Rectal smooth muscle tissue (tissue), 1 donor: ENCODE results near the gene TMPRSS4.

Experiments
- H3K27ac ChIP-seq: one replicate; pipeline ENCODE4 v1.7.0; 2013; ENCODE audit warnings: low read depth, low read length, inconsistent platforms
- H3K27me3 ChIP-seq: one replicate; pipeline ENCODE4 v1.7.0; 2013; ENCODE audit warnings: low read length; ENCODE audit not compliant: control insufficient read depth, insufficient read depth
- H3K36me3 ChIP-seq: one replicate; pipeline ENCODE4 v1.7.0; 2013; ENCODE audit warnings: low read length; ENCODE audit not compliant: control insufficient read depth, insufficient read depth
- H3K4me1 ChIP-seq: one replicate; pipeline ENCODE4 v1.7.0; 2013; ENCODE audit warnings: low read length; ENCODE audit not compliant: control insufficient read depth, insufficient read depth
- H3K4me3 ChIP-seq: one replicate; pipeline ENCODE4 v1.7.0; 2013; ENCODE audit warnings: low read length
- H3K9ac ChIP-seq: one replicate; pipeline ENCODE4 v1.7.0; 2013; ENCODE audit warnings: low read length

Gene TMPRSS4

GRCh38 chr11:118076754-118077281 lies at the start of gene TMPRSS4:
TSS of gene TMPRSS4 (plus strand) at chr11:118077078. CDS start at chr11:118077303, 225 bp downstream.
- H3K36me3 ChIP-seq = no peaks in the 10 kb centered on the region
- no peak within 1 kb of the TSS for H3K27ac ChIP-seq
- no peak within 1 kb of the TSS for H3K9ac ChIP-seq
- peak within 1 kb of the TSS; percentile 52 for H3K4me3 ChIP-seq
- H3K4me1 ChIP-seq = no peaks in the 10 kb centered on the region
- no peaks in the 10 kb centered on the region for H3K27me3 ChIP-seq

GRCh38 chr11:118027694-118028093 lies 49.2 kb upstream of the TMPRSS4 start:
- Histone ChIP-seq H3K4me1 (no peaks in the 10 kb centered on the region), H3K27ac (no peak overlapping the region), H3K36me3 (no peaks in the 10 kb centered on the region), H3K4me3 (no peak overlapping the region), H3K27me3 (no peaks in the 10 kb centered on the region), H3K9ac (no peak overlapping the region)

DNA sequence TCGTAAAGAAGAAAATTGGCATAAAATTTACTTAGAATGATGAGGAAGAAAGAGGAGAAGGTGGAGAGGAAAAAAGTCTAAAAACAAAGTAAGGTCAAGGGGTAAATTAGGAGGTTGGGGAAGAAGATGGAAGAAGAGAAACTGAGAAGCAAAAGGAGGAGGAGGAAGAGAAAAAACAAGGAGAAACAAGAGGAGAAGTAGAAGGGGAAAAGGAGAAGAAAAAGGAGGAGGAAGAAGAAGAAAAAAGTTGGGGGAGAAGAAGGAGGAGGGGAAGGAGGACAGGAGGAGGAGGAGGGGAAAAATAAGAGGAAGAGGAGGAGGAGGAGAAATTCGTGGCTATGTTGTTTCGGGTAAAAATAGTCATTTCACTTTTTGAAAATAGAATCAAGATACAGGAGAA lies 48.3 kb upstream of the TMPRSS4 start:
- Histone ChIP-seq H3K4me1 (no peaks in the 10 kb centered on the region), H3K27me3 (no peaks in the 10 kb centered on the region), H3K9ac (no peak overlapping the region), H3K27ac (no peak overlapping the region), H3K4me3 (no peak overlapping the region), H3K36me3 (no peaks in the 10 kb centered on the region)

GRCh38 chr11:118033443-118033842 lies 43.4 kb upstream of the TMPRSS4 start:
- Histone ChIP-seq H3K27me3 (no peaks in the 10 kb centered on the region), H3K4me1 (no peaks in the 10 kb centered on the region), H3K36me3 (no peaks in the 10 kb centered on the region), H3K9ac (no peak overlapping the region), H3K27ac (no peak overlapping the region), H3K4me3 (no peak overlapping the region)

GRCh38 chr11:118042141-118042540 lies 34.7 kb upstream of the TMPRSS4 start:
- no peaks in the 10 kb centered on the region for H3K36me3 ChIP-seq
- H3K4me1 ChIP-seq = no peaks in the 10 kb centered on the region
- H3K4me3 ChIP-seq = no peak overlapping the region
- H3K27ac ChIP-seq = no peak overlapping the region
- H3K27me3 ChIP-seq = no peaks in the 10 kb centered on the region
- no peak overlapping the region for H3K9ac ChIP-seq

DNA sequence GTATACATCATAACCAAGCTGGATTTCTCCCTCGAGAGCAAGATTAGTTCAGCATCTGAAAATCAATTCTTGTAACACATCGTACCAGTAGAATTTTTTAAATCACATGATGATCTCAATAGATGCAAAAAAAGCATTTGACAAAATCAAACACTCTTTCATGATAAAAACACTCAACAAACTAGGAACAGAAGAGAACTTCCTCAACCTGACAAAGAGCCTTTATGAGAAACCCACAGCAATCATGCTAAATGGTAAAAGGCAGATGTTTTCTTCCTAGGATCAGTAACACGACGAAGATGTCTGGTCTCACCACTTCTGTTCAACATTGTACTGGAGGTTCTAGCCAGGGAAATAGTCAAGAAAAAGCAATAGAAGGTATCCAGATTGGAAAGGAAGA lies 34.1 kb upstream of the TMPRSS4 start:
- Histone ChIP-seq H3K27ac (no peak overlapping the region), H3K9ac (no peak overlapping the region), H3K4me3 (no peak overlapping the region), H3K4me1 (no peaks in the 10 kb centered on the region), H3K27me3 (no peaks in the 10 kb centered on the region), H3K36me3 (no peaks in the 10 kb centered on the region)

DNA sequence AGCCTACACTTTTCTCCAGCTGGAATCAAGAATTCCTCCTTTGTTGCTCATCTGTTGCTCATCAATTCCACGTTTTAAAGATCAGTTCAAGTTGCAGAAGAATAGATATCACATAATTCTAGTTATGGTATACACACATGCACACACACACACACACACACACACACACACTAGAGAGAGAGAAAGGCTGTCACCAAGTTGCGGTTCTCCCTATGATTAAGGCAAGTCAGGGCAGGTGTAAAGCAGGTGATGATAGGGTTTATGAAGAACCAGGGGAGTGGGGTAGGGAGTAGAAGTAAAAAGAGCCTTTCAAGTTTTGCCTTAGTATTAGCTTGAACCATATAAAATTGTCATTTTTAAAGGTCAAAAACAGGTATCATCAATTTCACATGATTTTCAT lies 31.7 kb upstream of the TMPRSS4 start:
- Histone ChIP-seq H3K4me1 (no peaks in the 10 kb centered on the region), H3K36me3 (no peaks in the 10 kb centered on the region), H3K4me3 (no peak overlapping the region), H3K27me3 (no peaks in the 10 kb centered on the region), H3K9ac (no peak overlapping the region), H3K27ac (no peak overlapping the region)

GRCh38 chr11:118046051-118046963 lies 30.6 kb upstream of the TMPRSS4 start:
- Histone ChIP-seq H3K36me3 (no peaks in the 10 kb centered on the region), H3K9ac (no peak overlapping the region), H3K4me1 (no peaks in the 10 kb centered on the region), H3K4me3 (no peak overlapping the region), H3K27me3 (no peaks in the 10 kb centered on the region), H3K27ac (no peak overlapping the region)

DNA sequence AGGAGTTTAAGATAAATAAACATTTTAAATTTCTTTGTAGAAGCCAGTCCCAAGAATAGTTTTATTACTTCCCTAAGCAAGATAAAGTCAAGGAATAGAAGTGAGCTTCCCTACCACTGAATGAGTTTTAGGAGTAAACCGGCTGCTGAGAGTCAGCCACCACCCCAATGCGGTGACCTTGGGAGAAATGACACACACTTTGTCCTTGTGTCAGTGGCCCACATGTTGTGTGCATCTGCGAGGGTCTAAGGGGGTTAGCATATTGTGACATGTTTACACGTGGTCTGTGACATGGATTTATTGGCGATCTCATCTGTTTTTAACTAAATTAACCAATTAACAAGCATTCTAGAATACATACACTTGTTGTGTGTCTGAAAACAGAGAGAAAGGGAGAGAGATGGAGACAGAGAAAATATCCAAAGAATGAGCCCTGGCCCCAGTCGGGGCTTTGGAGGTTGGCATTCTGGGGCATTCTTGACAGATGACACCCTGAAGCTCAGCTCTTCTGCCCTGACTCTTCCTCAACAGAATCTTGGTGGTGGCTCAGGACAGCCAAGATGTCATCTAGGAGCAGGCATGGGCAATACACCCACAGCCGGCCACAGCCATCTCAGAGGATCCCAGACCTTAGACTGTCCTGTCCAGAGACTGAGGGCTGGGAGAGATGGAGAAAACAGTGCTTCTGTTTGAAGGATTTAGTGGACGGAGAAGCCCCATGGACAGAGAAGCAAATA lies 29.7 kb upstream of the TMPRSS4 start:
- Histone ChIP-seq H3K9ac (no peak overlapping the region), H3K27ac (no peak overlapping the region), H3K27me3 (no peaks in the 10 kb centered on the region), H3K4me1 (no peaks in the 10 kb centered on the region), H3K36me3 (no peaks in the 10 kb centered on the region), H3K4me3 (no peak overlapping the region)

DNA sequence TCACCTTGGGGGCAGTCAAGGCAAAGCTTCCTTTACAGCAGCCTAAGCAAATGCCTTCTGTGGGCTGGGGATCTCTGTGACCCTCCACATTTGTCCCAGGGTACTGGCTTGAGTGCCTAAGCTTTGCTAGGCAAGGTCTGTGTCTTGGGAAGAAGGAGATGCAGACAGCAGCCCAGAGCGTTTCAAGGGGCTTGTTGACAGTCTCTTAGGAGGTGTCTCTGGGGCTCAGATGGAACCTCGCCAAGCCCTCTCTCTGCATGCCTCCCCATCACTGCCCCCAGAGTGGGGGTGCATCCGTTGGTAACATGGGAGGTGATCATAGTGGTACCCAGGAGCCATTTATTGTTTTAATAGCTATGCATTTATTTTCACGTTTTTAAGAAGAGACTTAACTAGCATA lies 29.1 kb upstream of the TMPRSS4 start:
- Histone ChIP-seq H3K4me3 (no peak overlapping the region), H3K36me3 (no peaks in the 10 kb centered on the region), H3K27me3 (no peaks in the 10 kb centered on the region), H3K9ac (no peak overlapping the region), H3K27ac (no peak overlapping the region), H3K4me1 (no peaks in the 10 kb centered on the region)

GRCh38 chr11:118048472-118049370 lies 28.2 kb upstream of the TMPRSS4 start:
- no peaks in the 10 kb centered on the region for H3K27me3 ChIP-seq
- H3K4me3 ChIP-seq = no peak overlapping the region
- no peaks in the 10 kb centered on the region for H3K36me3 ChIP-seq
- no peaks in the 10 kb centered on the region for H3K4me1 ChIP-seq
- H3K9ac ChIP-seq = no peak overlapping the region
- H3K27ac ChIP-seq = no peak overlapping the region

GRCh38 chr11:118049771-118050170 lies 27.1 kb upstream of the TMPRSS4 start:
- Histone ChIP-seq H3K4me3 (no peak overlapping the region), H3K9ac (no peak overlapping the region), H3K36me3 (no peaks in the 10 kb centered on the region), H3K27me3 (no peaks in the 10 kb centered on the region), H3K4me1 (no peaks in the 10 kb centered on the region), H3K27ac (no peak overlapping the region)
